ENCODE results near the gene CD47. TPM values are rescaled to one million over a fixed set of nuclear protein-coding genes. Genes with fewer than 3 reads are reported as not detected.

CD47 gene
- total RNA-seq, 1 experiment from 2014 or later, result 42.5 TPM

DNA sequence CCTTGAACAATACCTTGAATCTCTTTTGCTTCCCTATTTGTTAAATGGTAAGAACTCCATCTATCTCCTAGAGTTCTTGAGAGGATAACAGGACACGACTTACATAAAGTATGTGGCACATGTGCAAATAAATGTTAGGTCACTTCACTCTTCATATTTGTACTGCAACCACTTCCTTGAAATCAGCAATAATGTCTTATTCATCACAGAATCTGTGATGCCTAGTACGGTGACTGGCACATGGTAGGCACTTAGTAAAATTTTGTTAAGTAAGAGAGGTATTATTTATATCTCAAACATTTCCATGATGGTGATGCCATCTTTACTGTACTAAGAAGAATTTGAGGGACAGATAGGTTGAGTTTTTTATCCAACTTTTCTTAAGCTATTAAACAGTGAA, 14.3 kb downstream of the CD47 start:
- H3K4me2 ChIP-seq (ENCODE audit: low read length), result no peak overlapping the region
- no peaks in the 10 kb centered on the region for H3K27me3 ChIP-seq (ENCODE audit: insufficient read depth, low read length)
- H3K36me3 ChIP-seq (ENCODE audit: control insufficient read depth in 1 of 2, insufficient read depth in 2 of 2, low read length in 2 of 2), result no peaks in the 10 kb centered on the region
- H2AFZ ChIP-seq (ENCODE audit: low read depth, low read length, poor library complexity, severe bottlenecking), result no peak overlapping the region
- ChIA-PET CTCF (no interaction called here), POLR2A (no interaction called here), RAD21 (ENCODE audit: low non-redundant PET in 1 of 2, low total read pairs in 2 of 2, uncharacterized antibody in 2 of 2, unreplicated experiment in 2 of 2) (no interaction called here)
- H3K9me2 ChIP-seq (ENCODE audit: insufficient read depth), result no peaks in the 10 kb centered on the region
- no peaks in the 10 kb centered on the region; the same call in 1 of the 2 replicates for H4K20me1 ChIP-seq (ENCODE audit: insufficient read depth)
- ATAC-seq, result no peak
- H3K4me1 ChIP-seq (ENCODE audit: control insufficient read depth in 1 of 2, insufficient read depth in 2 of 2, low read length in 2 of 2), result no peaks in the 10 kb centered on the region
- no peak overlapping the region for H3K27ac ChIP-seq (ENCODE audit: low read depth, low read length)
- H3K9me3 ChIP-seq (ENCODE audit: control insufficient read depth in 1 of 2, insufficient read depth in 1 of 2, low read depth in 1 of 2, low read length in 2 of 2), result no peaks in the 10 kb centered on the region
- TF ChIP-seq FOSL1 (IDR thresholded peaks at IDR 0.05; ENCODE audit: low read depth) (no peak), ZNF274 (IDR thresholded peaks at IDR 0.05; ENCODE audit: low read depth, low read length) (no peak), SIN3A (IDR thresholded peaks at IDR 0.05; ENCODE audit: low read depth) (no peak), RAD21 (IDR thresholded peaks at IDR 0.05; ENCODE audit: low read depth) (no peak), TCF7L2 (IDR thresholded peaks at IDR 0.05; ENCODE audit: borderline replicate concordance, extremely low read depth, insufficient read depth, insufficient read length) (no peak)
- no TSS peak for BruUV-seq (replicated peaks)
- no peak for DNase-seq (ENCODE audit: low read depth, low spot score)
- H3K9ac ChIP-seq (ENCODE audit: low read length), result no peak overlapping the region
- H3K4me3 ChIP-seq (replicated peaks in 1 of 2; ENCODE audit: low read depth in 1 of 2, low read length in 2 of 2), result no peak overlapping the region
- H3K79me2 ChIP-seq (ENCODE audit: insufficient read depth, low read length), result peaks cover 3% of the 10 kb centered on the region; the same call in 1 of the 2 replicates
- intact Hi-C loops (cut with micrococcal nuclease), result no loop called here

DNA sequence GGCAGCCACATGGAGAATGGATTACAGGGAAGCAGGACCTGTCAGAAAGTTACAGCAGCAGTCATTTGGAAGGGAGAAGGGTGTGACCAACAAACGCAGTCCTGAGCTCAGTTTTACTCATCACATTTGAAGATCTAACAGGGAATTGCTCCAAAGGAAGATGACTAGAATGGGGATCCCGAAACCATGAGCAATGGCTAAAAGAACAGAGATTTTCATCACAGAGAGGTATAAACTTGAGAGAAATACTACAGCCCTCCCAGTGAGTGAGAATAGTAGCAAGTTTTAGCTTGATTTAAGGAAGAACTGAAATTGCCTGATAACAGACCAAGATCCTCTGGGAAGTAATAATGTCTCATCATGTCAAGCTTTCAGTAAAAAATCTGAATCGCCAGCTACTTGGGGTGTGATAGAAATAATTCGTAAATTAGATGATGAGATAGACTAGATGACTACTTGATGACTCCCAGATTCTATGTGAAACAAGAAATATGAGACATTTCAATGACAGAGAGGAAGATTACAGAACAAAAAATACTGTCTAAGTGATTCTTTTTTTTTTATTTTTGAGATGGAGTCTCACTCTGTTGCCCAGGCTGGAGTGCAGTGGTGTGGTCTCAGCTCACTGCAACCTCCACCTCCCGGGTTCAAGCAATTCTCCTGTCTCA, 16.9 kb downstream of the CD47 start:
- ATAC-seq (no peak), DNase-seq (ENCODE audit: low read depth, low spot score) (no peak)
- TF ChIP-seq ZFX (IDR thresholded peaks at IDR 0.05) (no peak), ATF3 (IDR thresholded peaks at IDR 0.05) (no peak), JUND (IDR thresholded peaks at IDR 0.05) (no peak), ELF1 (IDR thresholded peaks at IDR 0.05; ENCODE audit: borderline replicate concordance, low read depth) (no peak), REST (IDR thresholded peaks at IDR 0.05; ENCODE audit: low read depth) (no peak), ZNF274 (IDR thresholded peaks at IDR 0.05; ENCODE audit: low read depth, low read length) (no peak)
- Histone ChIP-seq H3K9me3 (ENCODE audit: control insufficient read depth in 1 of 2, insufficient read depth in 1 of 2, low read depth in 1 of 2, low read length in 2 of 2) (no peaks in the 10 kb centered on the region), H3K27me3 (ENCODE audit: insufficient read depth, low read length) (no peaks in the 10 kb centered on the region), H3K36me3 (ENCODE audit: control insufficient read depth in 1 of 2, insufficient read depth in 2 of 2, low read length in 2 of 2) (no peaks in the 10 kb centered on the region), H3K4me3 (replicated peaks in 1 of 2; ENCODE audit: low read depth in 1 of 2, low read length in 2 of 2) (no peak overlapping the region), H3K4me1 (ENCODE audit: control insufficient read depth in 1 of 2, insufficient read depth in 2 of 2, low read length in 2 of 2) (no peaks in the 10 kb centered on the region), H3K79me2 (ENCODE audit: insufficient read depth, low read length) (peaks cover 3% of the 10 kb centered on the region; the same call in 1 of the 2 replicates), H2AFZ (ENCODE audit: low read depth, low read length, poor library complexity, severe bottlenecking) (no peak overlapping the region), H3K4me2 (ENCODE audit: low read length) (no peak overlapping the region), H4K20me1 (ENCODE audit: insufficient read depth) (no peaks in the 10 kb centered on the region; the same call in 1 of the 2 replicates), H3K9me2 (ENCODE audit: insufficient read depth) (no peaks in the 10 kb centered on the region), H3K27ac (ENCODE audit: low read depth, low read length) (no peak overlapping the region), H3K9ac (ENCODE audit: low read length) (no peak overlapping the region)
- CTCF ChIA-PET, result no interaction called here
- BruUV-seq (replicated peaks), result no TSS peak
- intact Hi-C loops (cut with micrococcal nuclease), result no loop called here
- POLR2A ChIA-PET, result no interaction called here
- RAD21 ChIA-PET (ENCODE audit: low non-redundant PET in 1 of 2, low total read pairs in 2 of 2, uncharacterized antibody in 2 of 2, unreplicated experiment in 2 of 2), result no interaction called here
